Activated CD4-positive, CD25-positive, alpha-beta regulatory T cell (primary cell): Measurements from ENCODE around the gene LAMA2.

Experiments
- DNase-seq, 4 experiments: peaks; one replicate each; lab custom pipeline; 2025; lab: John Stamatoyannopoulos, UW

The LAMA2 gene

GRCh38 chr6:129269076-129269475 is 386.1 kb downstream of the LAMA2 start:
- no peak for DNase-seq

GRCh38 chr6:129269891-129270290 is 387.0 kb downstream of the LAMA2 start:
- DNase-seq: no peak

DNA sequence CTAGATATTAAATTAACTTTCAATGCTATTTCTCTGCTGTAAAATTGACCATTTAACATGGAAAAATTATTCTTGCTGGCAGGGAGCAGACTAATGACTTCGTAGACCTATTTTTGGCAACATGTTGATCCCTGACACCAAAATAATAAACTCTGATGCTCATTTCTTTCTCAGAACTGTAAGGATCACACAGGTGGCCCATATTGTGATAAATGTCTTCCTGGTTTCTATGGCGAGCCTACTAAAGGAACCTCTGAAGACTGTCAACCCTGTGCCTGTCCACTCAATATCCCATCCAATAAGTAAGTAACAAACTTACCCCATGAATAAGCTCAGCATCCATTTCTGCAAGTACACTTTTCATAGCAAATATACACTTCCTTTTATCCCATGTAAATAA is 387.5 kb downstream of the LAMA2 start:
- no peak for DNase-seq

- no peak for DNase-seq
These were observed 390.2 kb downstream of the LAMA2 start for GRCh38 chr6:129273161-129273560.

DNA sequence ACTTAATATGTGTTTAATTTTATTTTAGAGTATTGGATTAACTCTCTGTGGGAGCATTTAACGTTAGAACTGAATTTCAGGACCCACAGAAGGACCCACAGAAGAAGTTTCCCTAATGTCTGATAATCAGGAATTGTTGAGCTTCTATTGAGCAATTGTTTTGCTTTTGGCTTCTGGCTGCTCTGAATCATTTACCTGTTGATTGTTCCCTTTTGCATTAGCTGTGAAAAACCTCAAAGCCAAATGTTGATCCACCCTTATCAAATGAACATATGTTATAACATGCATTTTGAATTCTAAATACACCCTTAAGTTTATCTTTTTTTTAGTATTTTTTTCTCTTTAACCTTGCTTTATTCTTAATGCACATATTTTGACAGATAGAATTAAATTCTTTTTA is 393.5 kb downstream of the LAMA2 start:
- DNase-seq: no peak

- DNase-seq: no peak
These were observed 394.0 kb downstream of the LAMA2 start for GRCh38 chr6:129276986-129277385.

- no peak for DNase-seq
These were observed 396.7 kb downstream of the LAMA2 start for GRCh38 chr6:129279343-129280292.

DNA sequence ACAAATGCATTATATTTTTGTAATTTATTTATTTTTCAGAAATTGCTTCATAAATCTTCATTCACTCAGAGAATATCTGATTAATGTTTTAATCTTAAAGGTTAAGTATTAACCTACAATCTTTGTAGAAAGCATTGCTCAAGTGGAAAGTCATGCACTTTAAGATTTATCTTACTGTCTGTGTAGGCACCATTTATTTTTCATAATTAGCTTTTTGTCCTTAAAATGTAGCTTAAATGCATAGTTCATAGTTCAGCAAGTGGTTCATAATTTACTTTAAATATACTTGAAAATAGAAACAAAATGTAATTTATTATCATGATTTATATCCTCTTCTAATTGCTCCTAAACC is 397.3 kb downstream of the LAMA2 start:
- DNase-seq: no peak

- no peak for DNase-seq
These were observed 397.8 kb downstream of the LAMA2 start for GRCh38 chr6:129280749-129281148.

- DNase-seq: no peak
These were observed 398.3 kb downstream of the LAMA2 start for GRCh38 chr6:129281168-129281796.

DNA sequence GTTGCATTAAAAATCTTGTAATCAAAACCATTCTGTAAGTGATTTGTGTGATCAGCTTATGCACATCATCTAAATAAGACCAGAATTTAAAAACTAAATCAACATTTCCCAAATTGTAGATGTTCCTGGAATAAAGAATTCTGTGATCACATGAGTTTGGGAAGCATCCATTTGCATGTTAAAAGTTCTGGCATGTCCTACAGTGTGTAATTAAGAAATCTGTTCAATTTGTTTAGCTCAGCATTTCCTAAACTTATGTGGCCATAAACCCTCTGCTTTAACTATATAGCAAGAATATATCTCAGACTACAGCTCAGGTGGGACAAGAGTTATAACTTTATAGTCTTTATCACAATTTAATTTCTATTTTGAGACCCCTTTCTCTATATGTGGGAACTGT is 399.1 kb downstream of the LAMA2 start:
- no peak for DNase-seq

DNA sequence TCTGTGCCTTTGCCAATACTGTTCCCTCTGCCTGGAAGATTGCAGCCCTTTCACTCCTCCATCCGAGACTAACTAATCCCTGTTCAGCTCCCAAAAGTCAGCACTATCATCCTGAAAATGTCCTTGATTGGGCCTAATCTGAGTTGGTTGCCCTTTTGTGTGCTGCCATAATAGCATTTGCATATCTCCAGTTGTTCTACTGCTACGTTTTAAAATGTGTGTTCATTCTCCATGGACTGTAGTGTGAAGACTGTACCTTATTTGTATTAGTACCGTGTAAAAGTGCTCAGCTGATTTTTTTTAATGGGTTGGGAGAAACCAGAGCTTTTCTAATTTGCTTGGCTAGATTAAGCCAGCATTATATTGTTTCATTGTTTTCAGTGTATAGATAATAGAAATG is 401.3 kb downstream of the LAMA2 start:
- DNase-seq: no peak

DNA sequence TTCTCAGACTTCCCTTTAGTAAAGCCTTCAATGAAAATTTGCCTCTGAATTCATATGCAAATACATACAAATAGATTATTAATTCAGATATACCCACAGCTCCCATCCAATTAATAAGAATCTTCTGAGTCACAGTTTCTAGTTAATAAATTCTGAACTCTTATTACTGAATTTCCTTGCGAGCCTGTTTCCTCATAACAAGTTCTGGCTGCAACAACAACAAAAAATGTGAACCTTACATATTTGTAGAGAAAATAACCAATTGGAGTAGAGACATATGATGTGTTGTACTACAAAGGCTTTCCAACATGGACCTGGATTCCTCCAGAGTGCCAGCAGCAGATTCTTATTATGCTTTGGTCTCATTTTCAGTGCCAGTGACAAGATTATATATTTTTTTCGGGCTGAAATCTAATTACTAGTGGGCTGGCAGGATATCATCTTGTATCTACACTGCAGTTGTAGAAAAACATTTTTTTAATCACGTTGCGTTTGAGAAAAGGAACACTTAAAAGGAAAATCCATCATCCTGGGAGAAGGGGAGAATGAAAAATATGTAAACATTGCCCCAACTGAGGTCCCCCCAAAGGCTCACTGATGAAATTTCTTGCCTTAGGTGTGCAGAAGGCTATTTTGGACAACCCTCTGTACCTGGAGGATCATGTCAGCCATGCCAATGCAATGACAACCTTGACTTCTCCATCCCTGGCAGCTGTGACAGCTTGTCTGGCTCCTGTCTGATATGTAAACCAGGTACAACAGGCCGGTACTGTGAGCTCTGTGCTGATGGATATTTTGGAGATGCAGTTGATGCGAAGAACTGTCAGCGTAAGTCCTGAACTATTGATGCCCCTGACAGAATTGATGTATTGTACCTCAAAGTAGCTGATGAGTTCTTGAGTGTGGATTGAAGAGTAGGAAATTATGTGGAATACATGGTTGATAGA is 404.6 kb downstream of the LAMA2 start:
- DNase-seq: no peak

- DNase-seq: no peak
These were observed 406.5 kb downstream of the LAMA2 start for GRCh38 chr6:129289442-129289841.

DNA sequence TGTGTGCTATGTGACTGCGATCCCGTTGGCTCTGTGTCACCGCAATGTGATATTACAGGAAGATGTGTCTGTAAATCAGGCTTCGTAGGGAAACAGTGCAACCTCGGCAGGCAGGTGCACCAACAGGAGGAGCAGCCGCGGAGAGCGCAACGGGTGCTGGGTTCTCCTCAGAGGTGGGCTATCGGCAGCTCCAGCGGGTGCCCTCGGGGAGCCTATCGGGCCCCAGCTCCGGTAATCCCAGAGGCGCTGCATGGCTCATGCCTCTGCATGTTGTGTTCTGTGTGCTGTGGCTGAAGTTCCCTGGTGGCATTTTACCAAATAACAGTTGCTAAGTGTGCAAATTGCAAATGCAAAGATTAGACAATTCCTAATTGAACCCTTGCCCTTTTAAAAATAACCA is 409.9 kb downstream of the LAMA2 start:
- DNase-seq: no peak

- DNase-seq: no peak
These were observed 414.7 kb downstream of the LAMA2 start for GRCh38 chr6:129297592-129297991.

GRCh38 chr6:129302671-129303070 is 419.7 kb downstream of the LAMA2 start:
- no peak for DNase-seq

GRCh38 chr6:129306826-129307225 is 423.9 kb downstream of the LAMA2 start:
- DNase-seq: no peak

- DNase-seq: no peak
These were observed 424.9 kb downstream of the LAMA2 start for GRCh38 chr6:129307845-129308244.

DNA sequence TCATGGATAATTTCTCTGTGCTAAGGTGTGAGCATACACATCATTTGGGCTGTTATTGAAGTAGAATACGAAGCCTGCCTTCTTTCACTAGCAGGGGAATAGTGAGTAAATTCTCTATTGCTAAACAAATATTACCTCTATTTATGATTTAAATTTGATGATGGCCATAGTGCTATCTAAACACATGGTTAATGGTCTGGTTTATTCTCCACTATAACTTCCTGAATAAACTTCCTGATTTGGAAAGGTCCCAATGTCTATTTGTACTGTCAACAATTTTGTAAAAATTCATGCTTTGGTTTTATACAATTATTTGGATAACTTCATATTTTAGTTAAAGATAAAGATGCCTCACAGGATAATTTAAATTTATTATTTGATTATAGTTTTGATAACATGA is 426.2 kb downstream of the LAMA2 start:
- DNase-seq: no peak

- no peak for DNase-seq
These were observed 429.9 kb downstream of the LAMA2 start for GRCh38 chr6:129312880-129313279.

DNA sequence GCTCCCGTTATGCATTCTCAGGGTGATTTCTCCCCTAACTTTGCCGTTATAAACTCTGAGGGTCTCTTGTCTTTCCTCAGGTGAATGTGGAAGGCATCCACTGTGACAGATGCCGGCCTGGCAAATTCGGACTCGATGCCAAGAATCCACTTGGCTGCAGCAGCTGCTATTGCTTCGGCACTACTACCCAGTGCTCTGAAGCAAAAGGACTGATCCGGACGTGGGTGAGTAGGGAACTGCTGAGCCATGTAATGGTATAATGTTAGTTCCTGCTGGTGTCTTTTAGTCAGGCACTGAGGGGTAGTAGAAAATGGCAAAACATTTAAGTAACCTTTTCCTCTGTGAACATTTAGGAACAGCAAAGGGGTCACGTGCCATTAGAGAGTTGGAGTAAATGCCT is 431.6 kb downstream of the LAMA2 start:
- no peak for DNase-seq
